GM21360 (cell line): Measurements from ENCODE around the gene HDAC1.

ENCODE experiments used
- ATAC-seq: cut with Tn5 transposase; IDR thresholded peaks from one replicate; pipeline ENCODE4 v1.9.1; 2021; ENCODE audit warnings: mild to moderate bottlenecking, moderate library complexity; ENCODE audit not compliant: unreplicated experiment

The HDAC1 gene

DNA sequence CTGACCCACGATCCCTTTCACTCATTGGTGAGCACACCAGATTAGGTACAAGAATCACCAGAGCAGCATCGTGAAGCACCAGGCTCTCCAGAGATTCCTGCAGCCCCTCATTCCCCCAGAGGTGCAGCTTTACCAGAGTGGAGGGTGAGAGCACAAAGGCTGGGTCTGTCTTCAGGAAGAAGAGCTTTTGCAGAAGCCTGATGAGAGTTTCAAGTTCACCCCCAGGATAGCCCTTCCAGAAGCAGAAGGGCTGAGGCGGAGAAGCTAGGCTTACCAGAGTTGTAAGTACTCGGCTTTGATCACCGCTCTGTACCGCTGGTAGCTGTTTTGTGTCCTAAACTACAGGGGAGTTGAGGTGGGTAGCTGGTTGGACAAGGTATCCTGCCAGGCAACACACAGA is 73.6 kb downstream of the HDAC1 start:
- no peak for ATAC-seq

DNA sequence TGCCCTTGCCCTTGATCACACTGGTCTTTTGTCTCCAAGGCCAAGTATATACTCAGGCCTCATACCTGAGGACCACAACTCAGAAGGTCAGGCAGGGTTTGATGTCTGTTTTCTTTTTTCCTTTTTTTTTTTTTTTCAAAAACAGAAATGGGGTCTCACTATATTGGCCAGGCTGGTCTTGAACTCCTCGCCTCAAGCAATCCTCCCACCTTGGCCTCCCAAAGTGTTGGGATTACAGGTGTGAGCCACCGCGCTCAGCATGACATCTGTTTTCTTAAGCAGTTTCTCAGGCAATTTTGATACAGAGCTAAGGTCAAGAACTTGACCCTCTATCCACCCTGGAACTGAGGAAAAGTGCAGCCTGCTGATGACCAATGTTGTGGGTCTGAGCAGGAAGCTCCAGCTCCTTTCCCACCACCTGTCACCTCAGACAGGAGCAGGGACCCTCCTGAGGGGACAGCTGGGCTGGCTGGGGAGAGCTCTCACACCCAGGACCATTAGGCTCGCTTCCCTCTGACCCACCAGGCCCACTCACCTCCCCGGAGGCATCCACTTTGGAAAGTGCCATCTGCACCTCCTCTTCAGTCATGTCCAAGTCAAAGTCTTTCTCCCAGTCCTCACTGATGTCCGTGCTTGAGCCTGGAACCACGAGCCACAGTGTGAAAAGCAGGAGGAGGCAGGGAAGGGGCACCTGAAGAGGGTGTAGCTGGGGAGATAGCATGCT is 76.2 kb downstream of the HDAC1 start:
- ATAC-seq, result no peak

- no peak for ATAC-seq
Measured at GRCh38 chr1:32372149-32372756, 80.4 kb downstream of the HDAC1 start.

- ATAC-seq, result no peak
Measured at GRCh38 chr1:32373996-32374592, 82.2 kb downstream of the HDAC1 start.

DNA sequence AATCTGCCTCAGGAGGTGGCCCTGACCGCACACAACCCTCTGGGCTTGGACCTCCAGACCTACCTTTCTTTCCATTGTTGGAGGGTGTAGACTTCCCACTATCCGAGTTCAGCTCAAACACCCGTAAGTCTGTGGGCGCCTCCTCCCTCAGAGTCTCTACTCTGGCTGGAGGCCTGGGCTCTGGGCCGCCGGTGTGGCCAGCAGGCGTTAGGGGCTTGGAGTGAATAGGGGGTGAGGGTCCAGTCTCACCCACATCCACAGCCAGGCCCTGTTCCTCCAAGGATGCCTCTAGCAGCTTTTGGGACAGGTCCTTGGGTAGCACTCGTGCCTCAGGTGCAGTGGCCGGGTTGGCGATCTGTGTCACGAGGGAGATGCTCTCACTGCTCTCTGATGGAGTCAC is 84.3 kb downstream of the HDAC1 start:
- ATAC-seq, result no peak

- no peak for ATAC-seq
Measured at GRCh38 chr1:32377541-32378220, 85.8 kb downstream of the HDAC1 start.

- ATAC-seq, result no peak
Measured at GRCh38 chr1:32380057-32380456, 88.2 kb downstream of the HDAC1 start.
